Inflammatory macrophage treated with lipopolysaccharide for 1 hour (primary cell): ENCODE measurements around the gene ZNF580.

Source experiments
- DNase-seq, 2 donors: peaks; one replicate each; pipeline ENCODE4 v3.0.0-alpha.2; 2020 to 2022

The ZNF580 gene

DNA sequence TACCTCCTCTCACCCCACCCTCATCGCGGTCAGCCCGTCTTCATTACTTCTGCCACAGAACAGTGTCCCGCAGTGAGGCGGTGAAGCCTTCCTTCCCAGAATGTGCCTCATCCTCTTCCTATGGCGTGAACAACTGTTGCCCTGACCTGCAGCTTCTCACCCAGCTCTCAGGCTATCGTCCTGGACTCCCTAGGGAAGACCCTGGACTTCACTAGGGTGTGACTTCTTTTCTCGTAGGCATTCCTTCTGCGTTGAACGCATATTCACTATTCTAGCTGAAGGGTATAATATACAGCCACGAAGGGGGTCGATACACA lies 34.4 kb upstream of the ZNF580 start:
- DNase-seq, result no peak

- DNase-seq, result no peak
Observed at GRCh38 chr19:55606817-55607216, 34.0 kb upstream of the ZNF580 start.

DNA sequence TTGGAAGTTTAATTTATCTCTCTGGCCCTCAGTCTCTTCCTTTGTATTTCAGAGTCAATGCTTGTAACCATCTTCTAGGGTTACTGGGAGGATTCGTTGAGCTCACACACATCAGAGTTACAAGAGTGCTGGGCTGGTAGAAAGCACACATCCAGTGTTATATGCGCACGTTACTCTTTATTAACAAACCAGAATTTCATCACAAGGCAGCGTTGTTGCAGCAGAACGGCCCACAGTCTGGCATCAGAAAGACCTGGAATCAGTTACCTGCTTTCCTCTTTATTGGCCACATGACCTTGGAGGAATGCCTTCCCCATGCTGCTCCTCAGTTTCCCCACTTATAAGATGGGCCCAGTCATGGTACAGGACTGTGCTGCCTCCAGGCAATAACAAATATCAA lies 31.5 kb upstream of the ZNF580 start:
- no peak for DNase-seq

GRCh38 chr19:55611300-55611982 lies 29.4 kb upstream of the ZNF580 start:
- no peak for DNase-seq

DNA sequence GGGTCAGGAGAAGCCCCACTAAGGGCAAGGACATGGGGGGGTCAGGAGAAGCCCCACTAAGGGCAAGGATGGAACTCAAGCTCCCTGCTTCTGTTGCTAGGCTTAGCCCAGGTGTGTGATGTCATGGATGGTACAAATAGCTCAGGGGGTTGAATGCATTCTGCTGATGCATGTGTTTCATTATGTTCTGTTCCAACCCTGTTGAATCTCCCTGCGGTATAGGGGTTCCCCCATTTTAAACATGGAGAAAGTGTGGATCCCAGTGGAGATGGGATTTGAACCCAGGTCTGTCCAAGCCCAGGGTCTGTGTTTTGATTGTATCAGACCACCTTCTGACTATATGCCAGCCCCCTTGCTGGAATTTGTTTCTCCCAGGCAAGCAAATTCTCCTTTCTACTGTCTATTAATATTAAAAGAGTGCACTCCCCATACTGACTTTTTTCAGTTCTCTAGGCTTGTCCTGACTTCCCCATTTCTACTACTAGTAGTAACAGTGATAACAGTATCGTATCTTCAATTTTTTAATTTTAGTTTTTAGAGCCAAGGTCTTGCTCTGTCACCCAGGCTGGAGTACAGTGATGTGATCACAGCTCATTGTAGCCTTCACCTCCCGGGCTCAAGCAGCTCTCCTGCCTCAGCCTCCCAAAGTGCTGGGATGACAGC lies 28.7 kb upstream of the ZNF580 start:
- DNase-seq, result no peak

- no peak for DNase-seq
Observed at GRCh38 chr19:55613396-55613795, 27.4 kb upstream of the ZNF580 start.

DNA sequence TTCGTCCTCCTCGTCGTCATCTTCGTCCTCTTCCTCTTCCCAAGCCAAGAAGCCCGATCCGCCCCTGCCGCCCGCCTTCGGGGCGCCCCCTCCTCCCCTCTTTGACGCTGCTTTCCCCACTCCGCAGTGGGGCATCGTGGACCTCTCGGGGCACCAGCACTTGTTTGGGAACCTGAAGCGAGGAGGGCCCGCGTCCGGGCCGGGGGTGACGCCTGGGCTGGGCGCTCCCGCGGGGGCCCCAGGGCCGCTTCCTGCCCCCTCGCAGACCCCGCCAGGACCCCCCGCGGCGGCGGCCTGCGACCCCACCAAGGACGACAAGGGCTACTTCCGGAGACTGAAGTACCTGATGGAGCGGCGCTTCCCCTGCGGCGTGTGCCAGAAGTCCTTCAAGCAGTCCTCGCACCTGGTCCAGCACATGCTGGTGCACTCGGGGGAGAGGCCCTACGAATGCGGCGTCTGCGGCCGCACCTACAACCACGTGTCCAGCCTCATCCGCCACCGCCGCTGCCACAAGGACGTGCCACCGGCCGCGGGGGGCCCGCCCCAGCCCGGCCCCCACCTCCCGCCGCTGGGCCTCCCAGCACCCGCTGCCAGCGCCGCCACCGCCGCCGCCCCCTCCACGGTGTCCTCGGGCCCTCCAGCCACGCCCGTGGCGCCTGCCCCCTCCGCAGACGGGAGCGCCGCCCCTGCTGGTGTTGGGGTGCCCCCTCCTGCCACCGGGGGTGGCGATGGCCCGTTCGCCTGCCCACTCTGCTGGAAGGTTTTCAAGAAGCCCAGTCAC lies 26.7 kb upstream of the ZNF580 start:
- no peak for DNase-seq

DNA sequence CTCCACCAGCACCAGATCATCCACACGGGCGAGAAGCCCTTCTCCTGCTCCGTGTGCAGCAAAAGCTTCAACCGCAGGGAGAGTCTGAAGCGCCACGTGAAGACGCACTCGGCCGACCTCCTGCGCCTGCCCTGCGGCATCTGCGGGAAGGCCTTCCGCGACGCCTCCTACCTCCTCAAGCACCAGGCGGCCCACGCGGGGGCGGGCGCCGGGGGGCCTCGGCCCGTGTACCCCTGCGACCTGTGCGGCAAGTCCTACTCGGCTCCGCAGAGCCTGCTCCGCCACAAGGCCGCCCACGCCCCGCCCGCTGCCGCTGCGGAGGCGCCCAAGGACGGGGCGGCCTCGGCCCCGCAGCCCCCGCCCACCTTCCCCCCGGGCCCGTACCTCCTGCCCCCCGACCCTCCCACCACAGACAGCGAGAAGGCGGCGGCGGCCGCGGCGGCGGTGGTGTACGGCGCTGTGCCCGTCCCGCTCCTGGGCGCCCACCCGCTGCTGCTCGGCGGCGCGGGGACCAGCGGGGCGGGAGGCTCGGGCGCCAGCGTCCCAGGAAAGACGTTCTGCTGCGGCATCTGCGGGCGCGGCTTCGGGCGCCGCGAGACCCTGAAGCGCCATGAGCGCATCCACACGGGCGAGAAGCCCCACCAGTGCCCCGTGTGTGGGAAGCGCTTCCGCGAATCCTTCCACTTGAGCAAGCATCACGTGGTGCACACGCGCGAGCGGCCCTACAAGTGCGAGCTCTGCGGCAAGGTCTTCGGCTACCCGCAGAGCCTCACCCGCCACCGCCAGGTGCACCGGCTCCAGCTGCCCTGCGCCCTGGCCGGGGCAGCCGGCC lies 25.9 kb upstream of the ZNF580 start:
- DNase-seq, result no peak

DNA sequence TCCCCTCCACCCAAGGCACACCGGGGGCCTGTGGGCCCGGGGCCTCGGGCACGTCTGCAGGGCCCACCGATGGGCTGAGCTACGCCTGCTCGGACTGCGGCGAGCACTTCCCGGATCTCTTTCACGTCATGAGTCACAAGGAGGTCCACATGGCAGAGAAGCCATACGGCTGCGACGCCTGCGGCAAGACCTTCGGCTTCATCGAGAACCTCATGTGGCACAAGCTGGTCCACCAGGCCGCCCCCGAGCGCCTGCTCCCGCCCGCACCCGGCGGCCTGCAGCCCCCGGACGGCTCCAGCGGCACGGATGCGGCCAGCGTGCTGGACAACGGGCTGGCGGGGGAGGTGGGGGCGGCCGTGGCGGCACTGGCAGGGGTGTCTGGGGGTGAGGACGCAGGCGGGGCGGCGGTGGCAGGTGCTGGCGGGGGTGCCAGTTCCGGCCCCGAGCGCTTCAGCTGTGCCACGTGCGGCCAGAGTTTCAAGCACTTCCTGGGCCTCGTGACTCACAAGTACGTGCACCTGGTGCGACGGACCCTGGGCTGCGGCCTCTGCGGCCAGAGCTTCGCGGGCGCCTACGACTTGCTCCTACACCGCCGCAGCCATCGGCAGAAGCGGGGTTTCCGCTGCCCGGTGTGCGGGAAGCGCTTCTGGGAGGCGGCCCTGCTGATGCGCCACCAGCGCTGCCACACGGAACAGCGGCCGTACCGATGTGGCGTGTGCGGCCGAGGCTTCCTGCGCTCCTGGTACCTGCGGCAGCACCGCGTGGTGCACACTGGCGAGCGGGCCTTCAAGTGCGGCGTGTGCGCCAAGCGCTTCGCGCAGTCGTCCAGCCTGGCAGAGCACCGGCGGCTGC lies 25.0 kb upstream of the ZNF580 start:
- no peak for DNase-seq

- DNase-seq, result no peak
Observed at GRCh38 chr19:55616395-55616875, 24.4 kb upstream of the ZNF580 start.

DNA sequence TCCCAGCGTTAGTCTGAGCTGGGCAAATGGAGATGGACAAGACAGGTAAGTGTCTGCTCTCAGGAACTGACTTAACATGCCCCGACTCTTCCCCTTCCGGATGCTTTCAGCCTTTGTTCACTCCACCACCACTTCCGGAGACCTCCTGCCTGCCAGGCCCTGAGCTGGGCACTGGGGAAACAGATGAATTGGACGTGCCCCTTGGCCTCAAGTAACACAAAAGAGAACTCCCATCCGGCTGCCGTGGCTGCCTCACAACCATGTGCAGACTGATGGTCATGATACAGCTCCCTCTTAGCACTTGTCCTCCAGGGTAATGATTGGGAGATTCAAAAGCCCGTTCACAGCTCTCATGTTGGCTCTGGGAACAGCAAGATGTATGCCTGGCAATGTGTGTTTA lies 23.4 kb upstream of the ZNF580 start:
- DNase-seq, result no peak

DNA sequence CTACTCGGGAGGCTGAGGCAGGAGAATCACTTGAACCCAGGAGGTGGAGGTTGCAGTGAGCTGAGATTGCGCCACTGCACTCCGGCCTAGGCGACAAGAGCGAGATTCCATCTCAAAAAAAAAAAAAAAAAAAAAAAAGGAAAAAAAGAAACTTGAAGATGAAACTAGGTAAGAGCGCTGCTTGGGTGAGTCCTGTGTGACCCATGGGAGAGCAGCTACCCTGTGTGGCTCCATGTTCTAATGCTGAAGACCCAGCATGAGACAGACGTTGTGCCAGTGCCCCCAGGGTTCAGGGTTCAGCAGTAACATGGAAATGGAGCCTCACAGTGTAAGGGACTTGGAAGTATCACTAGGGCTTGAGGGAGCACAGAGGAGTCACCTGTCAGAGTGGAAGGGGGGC lies 22.4 kb upstream of the ZNF580 start:
- no peak for DNase-seq

GRCh38 chr19:55619286-55619685 lies 21.5 kb upstream of the ZNF580 start:
- DNase-seq, result peak; percentile 57 to 74

DNA sequence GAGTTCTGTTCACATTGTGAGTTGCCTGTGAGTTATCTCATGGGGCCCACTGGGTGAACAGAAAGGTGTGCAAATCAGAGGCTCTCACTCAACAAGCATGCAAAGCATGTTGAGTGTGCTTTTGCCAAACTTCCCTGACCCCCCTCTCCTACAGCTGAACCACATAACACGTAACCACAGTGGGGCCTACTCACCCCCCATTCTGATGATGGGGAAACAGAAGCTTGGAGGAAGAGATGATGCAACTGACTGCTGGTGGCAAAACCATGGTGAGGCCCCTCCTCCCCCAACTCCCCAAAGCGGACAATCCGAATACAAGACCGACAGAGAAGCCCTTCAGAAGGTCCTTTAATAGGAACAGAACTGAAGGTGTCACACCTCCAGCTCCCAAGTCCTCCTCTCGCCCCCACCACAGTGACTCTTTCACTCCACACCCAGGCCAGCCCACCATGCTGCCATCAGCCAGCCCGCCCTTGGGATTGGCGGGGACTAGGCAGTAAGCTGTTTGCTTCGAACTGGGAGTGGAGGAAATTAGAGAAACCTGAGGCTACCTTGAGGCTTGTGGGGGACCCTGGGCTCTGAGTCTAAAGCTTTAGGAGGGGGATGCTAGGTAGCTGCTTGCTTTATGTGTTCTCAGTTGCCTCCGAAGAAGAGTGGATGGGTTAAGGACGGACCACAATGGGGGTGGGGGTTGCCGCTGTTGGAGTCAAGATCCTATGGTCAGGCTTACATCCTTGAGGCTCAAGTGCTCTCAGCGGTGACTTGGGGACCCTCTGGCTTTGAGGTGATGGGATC lies 20.2 kb upstream of the ZNF580 start:
- peak; percentile 64 to 69 for DNase-seq

GRCh38 chr19:55621205-55621672 lies 19.6 kb upstream of the ZNF580 start:
- DNase-seq, result no peak

GRCh38 chr19:55621673-55622231 lies 19.1 kb upstream of the ZNF580 start:
- no peak for DNase-seq

DNA sequence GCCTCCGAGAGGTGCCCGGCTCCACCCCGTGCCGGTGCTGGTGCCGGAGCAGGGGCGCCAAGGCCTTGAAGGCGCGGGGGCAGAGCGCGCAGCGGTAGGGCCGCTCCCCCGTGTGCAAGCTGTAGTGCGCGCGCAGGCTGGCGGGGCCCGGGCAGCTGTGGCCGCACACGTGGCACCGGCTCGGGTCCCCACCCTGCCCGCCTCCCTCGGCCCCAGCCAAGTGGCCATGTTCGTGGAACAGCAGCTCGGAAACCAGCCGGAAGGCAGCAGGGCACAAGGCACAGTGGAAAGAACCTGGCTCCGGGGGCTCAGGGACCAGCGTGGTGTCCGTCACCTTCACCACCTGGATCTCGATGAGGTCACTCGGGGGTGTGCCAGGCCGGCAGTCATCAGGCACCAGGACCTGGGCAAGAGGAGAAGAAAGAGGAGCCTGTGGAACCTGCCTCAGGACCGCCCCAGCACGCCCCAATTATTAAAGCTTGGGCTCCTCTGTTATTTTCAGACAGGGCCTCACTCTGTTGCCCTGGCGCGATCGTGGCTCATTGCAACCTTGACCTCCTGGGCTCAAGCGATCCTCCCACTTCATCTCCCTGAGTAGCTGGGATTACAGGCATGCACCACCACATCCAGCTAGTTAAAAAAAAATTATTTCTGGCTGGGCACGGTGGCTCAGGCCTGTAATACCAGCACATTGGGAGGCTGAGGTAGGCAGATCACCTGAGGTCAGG lies 18.4 kb upstream of the ZNF580 start:
- DNase-seq, result no peak

- no peak for DNase-seq
Observed at GRCh38 chr19:55623130-55623529, 17.7 kb upstream of the ZNF580 start.

DNA sequence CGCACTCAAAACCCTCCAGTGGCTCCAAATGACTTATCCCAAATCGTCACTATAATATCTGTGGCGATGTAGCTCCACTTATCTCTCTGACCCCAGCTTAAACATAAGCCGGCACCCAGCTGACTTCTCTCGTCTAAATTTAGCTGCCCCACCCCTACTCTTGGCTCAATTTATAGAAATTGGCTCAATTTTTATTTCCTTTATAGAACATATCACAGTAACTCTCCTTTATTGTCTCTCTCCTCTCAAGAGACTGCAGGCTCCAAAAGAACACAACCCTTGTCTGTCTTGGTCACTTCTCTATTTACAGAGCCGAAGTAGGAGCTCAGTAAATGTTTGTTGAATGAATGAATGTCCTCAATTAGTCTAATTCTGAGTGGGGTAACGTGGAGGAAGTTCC lies 17.2 kb upstream of the ZNF580 start:
- no peak for DNase-seq
